Keratinocyte (primary cell): ENCODE results near the gene GOLT1B.

Experiments used
- EZH2 ChIP-seq: IDR thresholded peaks from one replicate; pipeline ENCODE4 v1.6.1; 2012; ENCODE audit warnings: inconsistent platforms, mild to moderate bottlenecking, low read length, moderate library complexity
- TF ChIP-seq, protein P1 (sequence below), 3 experiments: IDR thresholded peaks in 1 of 3; conservative IDR thresholded peaks in 1 of 3; optimal IDR thresholded peaks in 1 of 3; 2 replicates in 2 of 3; 3 replicates in 1 of 3; pipeline versions ENCODE3 to v1.5.1; 2011; ENCODE audit warnings: low read length in 3 of 3, mild to moderate bottlenecking in 3 of 3, moderate library complexity in 2 of 3, control low read depth in 1 of 3, inconsistent platforms in 1 of 3; ENCODE audit not compliant: insufficient read depth in 2 of 3; ENCODE audit errors: extremely low read depth in 1 of 3

DNA sequence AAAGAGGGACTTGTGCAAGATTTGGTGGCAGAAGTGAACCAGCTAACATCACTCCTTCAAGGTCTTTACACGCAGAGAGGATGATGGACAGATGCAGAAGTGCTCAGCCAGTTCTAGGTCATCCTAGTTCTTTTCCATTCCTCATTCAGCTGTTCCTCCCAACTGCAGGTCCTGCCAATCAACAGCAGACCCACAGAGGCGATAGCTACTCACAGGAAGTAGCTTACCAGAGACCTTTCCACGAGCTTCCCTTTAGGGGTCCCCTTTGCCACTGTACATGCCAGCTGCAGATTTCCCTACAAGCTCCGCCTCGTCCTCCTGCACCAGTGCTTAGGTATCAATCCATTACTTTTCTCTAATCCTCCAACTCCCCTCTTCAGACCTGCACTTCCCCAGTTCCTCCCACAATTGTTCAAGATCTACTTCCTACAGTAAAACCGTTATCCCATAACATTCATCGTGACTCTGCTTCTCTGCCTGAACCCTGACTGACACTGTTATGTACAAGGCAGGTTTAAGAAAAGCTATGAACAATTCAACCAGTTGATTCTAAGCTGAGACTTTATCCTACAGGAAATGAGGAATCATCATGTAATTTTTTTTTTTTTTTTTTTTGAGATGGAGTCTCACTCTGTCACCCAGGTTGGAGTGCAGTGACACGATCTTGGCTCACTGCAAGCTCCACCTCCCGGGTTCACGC is 22.7 kb upstream of the GOLT1B start:
- TF ChIP-seq, protein P1, sequence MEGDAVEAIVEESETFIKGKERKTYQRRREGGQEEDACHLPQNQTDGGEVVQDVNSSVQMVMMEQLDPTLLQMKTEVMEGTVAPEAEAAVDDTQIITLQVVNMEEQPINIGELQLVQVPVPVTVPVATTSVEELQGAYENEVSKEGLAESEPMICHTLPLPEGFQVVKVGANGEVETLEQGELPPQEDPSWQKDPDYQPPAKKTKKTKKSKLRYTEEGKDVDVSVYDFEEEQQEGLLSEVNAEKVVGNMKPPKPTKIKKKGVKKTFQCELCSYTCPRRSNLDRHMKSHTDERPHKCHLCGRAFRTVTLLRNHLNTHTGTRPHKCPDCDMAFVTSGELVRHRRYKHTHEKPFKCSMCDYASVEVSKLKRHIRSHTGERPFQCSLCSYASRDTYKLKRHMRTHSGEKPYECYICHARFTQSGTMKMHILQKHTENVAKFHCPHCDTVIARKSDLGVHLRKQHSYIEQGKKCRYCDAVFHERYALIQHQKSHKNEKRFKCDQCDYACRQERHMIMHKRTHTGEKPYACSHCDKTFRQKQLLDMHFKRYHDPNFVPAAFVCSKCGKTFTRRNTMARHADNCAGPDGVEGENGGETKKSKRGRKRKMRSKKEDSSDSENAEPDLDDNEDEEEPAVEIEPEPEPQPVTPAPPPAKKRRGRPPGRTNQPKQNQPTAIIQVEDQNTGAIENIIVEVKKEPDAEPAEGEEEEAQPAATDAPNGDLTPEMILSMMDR (optimal IDR thresholded peaks at IDR 0.05 in 1 of 3, IDR thresholded peaks at IDR 0.05 in 1 of 3, conservative IDR thresholded peaks at IDR 0.05 in 1 of 3; ENCODE audit: extremely low read depth in 1 of 3, insufficient read depth in 2 of 3, low read length in 3 of 3) = no peak
- TF ChIP-seq EZH2 = no peak
